ENCODE measurements around the gene TAF1L.
"Not testable (repeated sequence)": the region's sequence is repeated elsewhere in the genome, so short reads cannot be mapped to it uniquely, and the experiment has no call there.

The TAF1L gene

GRCh38 chr9:32635362-32635761 is at the start of gene TAF1L:
Gene TAF1L (minus strand): TSS chr9:32635669. CDS start chr9:32635579, 90 bp downstream.
- in situ Hi-C loops (cut with HindIII; ENCODE audit: low pct_ligation_motif_present, low pct_unique_long_range_greater_than_20kb, low sequenced_read_pairs): no loop called here
- DNase-seq: no peak

DNA sequence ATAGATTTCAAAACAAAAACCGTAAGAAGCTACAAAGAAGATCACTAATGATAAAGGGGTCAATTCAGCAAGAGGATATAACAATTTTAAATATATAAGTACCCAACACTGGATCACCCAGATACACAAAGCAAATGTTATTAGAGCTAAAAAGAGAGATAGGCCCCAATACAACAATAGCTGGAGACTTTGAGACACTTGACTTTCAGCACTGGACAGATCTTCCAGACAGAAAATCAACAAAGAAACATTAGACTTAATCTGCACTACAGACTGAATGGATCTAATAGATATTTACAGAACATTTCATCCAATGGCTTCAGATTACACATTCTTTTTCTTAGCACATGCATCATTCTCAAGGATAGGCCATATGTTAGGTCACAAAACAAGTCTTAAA is 46.3 kb upstream of the TAF1L start:
- in situ Hi-C loops (cut with HindIII; ENCODE audit: low pct_ligation_motif_present, low pct_unique_long_range_greater_than_20kb, low sequenced_read_pairs): no loop called here
- DNase-seq: no peak

GRCh38 chr9:32677931-32678330 is 42.5 kb upstream of the TAF1L start:
- in situ Hi-C loops (cut with HindIII; ENCODE audit: low pct_ligation_motif_present, low pct_unique_long_range_greater_than_20kb, low sequenced_read_pairs): no loop called here
- no peak for DNase-seq

GRCh38 chr9:32672469-32672868 is 37.0 kb upstream of the TAF1L start:
- DNase-seq: no peak
- in situ Hi-C loops (cut with HindIII; ENCODE audit: low pct_ligation_motif_present, low pct_unique_long_range_greater_than_20kb, low sequenced_read_pairs): no loop called here

DNA sequence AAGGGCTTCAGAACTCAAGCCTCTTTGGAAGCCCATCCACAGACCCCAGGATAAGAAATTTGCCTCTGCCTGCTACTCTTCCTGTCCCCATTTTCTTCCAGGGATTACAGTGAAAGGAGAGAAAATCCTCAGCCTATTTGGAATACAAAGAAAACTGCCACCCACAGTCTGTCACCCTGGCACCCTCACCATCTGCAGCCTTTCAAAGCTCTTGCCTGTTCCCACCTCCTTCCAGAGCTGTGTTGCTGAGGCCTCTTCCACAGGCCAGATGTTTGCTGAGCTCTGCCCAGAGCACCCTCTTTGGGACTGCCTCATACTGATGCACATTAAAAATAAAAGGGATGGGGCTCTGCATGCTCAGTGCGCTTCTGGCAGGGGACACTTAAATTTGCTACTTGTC is 35.9 kb upstream of the TAF1L start:
- in situ Hi-C loops (cut with HindIII; ENCODE audit: low pct_ligation_motif_present, low pct_unique_long_range_greater_than_20kb, low sequenced_read_pairs): no loop called here
- DNase-seq: no peak

GRCh38 chr9:32665101-32665500 is 29.6 kb upstream of the TAF1L start:
- no peak for DNase-seq
- in situ Hi-C loops (cut with HindIII; ENCODE audit: low pct_ligation_motif_present, low pct_unique_long_range_greater_than_20kb, low sequenced_read_pairs): no loop called here

GRCh38 chr9:32663741-32664140 is 28.3 kb upstream of the TAF1L start:
- in situ Hi-C loops (cut with HindIII; ENCODE audit: low pct_ligation_motif_present, low pct_unique_long_range_greater_than_20kb, low sequenced_read_pairs): no loop called here
- no peak for DNase-seq

GRCh38 chr9:32647671-32648070 is 12.2 kb upstream of the TAF1L start:
- no peak for DNase-seq
- in situ Hi-C loops (cut with HindIII; ENCODE audit: low pct_ligation_motif_present, low pct_unique_long_range_greater_than_20kb, low sequenced_read_pairs): no loop called here

- in situ Hi-C loops (cut with HindIII; ENCODE audit: low pct_ligation_motif_present, low pct_unique_long_range_greater_than_20kb, low sequenced_read_pairs): no loop called here
- peak; percentile 78 for DNase-seq
Observed at GRCh38 chr9:32644698-32645097, 9.2 kb upstream of the TAF1L start.

DNA sequence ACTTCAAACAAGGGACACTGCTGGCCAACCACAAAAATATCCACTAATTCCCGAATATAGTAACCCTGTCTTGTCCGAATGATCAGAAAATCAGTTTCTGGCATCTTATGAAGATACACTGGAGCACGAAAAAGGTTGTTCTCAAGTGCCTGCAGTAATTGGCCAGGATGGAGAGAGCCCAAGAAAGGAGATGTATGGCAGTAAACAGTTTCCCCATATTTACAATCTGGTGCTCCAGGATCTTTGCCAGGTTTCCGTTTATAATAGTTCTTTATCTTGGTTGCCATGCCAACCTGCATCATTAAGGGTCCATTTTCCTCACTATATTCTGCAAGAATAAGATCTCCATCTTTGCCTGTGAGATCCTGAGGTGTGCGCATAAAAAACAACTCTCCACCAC is 2.3 kb downstream of the TAF1L start:
- in situ Hi-C loops (cut with HindIII; ENCODE audit: low pct_ligation_motif_present, low pct_unique_long_range_greater_than_20kb, low sequenced_read_pairs); DNase-seq: not testable (repeated sequence)

DNA sequence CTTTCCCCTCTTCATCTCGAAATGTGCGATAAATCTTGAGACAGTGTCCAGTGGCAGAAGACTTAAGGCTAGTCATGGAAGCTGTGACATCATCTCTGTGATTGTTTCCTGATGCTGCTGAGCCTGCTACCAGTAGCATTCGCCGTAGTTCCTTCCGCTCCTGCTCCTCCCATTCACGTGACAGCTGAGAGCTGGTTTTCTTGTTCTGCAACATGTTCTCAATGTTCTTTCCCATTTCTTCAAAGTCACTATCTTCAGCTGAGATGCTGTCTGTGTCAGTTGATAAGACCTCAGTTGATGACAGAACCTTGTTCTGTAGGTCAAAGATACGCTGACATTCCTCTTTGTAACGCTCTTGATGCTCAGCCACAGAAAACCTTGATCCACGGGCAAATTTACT is 3.5 kb downstream of the TAF1L start:
- in situ Hi-C loops (cut with HindIII; ENCODE audit: low pct_ligation_motif_present, low pct_unique_long_range_greater_than_20kb, low sequenced_read_pairs): no loop called here
- no peak for DNase-seq

- in situ Hi-C loops (cut with HindIII; ENCODE audit: low pct_ligation_motif_present, low pct_unique_long_range_greater_than_20kb, low sequenced_read_pairs): no loop called here
- DNase-seq: peak; percentile 12
Observed at GRCh38 chr9:32627394-32627954, 8.0 kb downstream of the TAF1L start.

GRCh38 chr9:32625320-32625719 is 10.1 kb downstream of the TAF1L start:
- in situ Hi-C loops (cut with HindIII; ENCODE audit: low pct_ligation_motif_present, low pct_unique_long_range_greater_than_20kb, low sequenced_read_pairs): no loop called here
- DNase-seq: no peak

DNA sequence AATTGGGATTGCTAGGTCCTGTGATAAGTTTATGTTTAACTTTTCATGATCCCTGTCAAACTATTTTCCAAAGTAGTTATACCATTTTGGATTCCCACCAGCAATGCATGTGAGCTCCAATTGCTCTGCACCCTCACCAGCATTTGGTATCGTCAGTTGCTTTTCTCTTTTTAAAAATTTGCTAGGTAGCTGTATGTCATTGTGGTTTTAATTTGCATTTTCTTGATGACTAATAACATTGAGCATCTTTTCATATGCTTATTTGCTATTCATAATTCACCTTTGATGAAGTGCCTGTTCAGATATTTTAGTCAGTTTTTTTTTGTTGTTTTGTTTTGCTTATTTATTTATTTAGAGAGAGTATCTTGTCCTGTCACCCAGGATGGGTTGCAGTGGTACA is 12.5 kb downstream of the TAF1L start:
- no peak for DNase-seq
- in situ Hi-C loops (cut with HindIII; ENCODE audit: low pct_ligation_motif_present, low pct_unique_long_range_greater_than_20kb, low sequenced_read_pairs): no loop called here

- DNase-seq: no peak
- in situ Hi-C loops (cut with HindIII; ENCODE audit: low pct_ligation_motif_present, low pct_unique_long_range_greater_than_20kb, low sequenced_read_pairs): no loop called here
Observed at GRCh38 chr9:32618261-32618660, 17.2 kb downstream of the TAF1L start.

DNA sequence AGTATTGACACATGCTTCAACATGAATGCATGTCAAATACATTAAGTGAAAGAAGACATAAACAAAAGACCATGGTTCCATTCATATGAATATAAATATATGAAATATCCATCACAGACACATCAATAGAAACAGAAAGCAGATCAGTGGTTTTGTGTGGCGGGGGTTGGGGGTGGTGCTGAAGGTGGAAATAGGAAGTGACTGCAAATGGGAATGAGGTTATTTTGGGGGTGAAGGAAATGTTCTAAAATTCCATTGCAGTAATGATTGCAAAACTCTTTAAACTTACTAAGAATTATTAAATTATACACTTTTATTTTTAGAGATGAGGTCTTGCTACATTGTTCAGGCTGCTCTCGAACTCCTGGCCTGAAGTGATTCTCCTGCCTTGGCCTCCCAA is 28.7 kb downstream of the TAF1L start:
- in situ Hi-C loops (cut with HindIII; ENCODE audit: low pct_ligation_motif_present, low pct_unique_long_range_greater_than_20kb, low sequenced_read_pairs): no loop called here
- DNase-seq: no peak

GRCh38 chr9:32603914-32604852 is 31.3 kb downstream of the TAF1L start:
- DNase-seq: peak; percentile 81
- in situ Hi-C loops (cut with HindIII; ENCODE audit: low pct_ligation_motif_present, low pct_unique_long_range_greater_than_20kb, low sequenced_read_pairs): no loop called here

- in situ Hi-C loops (cut with HindIII; ENCODE audit: low pct_ligation_motif_present, low pct_unique_long_range_greater_than_20kb, low sequenced_read_pairs); DNase-seq: not testable (repeated sequence)
Observed at GRCh38 chr9:32599021-32599420, 36.4 kb downstream of the TAF1L start.

DNA sequence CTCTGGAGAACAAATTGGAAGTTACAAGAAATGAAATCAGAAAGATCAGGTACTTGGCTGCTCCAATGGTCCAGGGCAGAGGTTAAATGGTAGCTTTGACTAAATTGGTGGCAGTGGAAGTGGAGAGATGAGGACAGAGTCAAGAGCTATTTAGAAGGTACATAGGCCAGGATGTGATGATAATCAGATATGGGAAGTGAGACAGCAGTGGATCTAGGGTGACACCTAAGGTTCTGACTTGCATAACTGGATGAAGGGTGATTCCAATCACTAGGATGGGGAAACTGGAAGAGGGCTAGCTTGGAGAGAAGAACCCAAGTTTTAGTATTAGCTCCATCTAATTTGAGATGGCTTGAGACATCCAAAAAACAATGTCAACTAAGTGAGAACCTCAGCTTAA is 38.5 kb downstream of the TAF1L start:
- in situ Hi-C loops (cut with HindIII; ENCODE audit: low pct_ligation_motif_present, low pct_unique_long_range_greater_than_20kb, low sequenced_read_pairs): no loop called here
- DNase-seq: no peak

Data from ACHN (cell line).